Astrocyte of the cerebellum (primary cell): ENCODE data around the gene OCLN.
A peak's percentile ranks its signal among the peaks of the same experiment; 100 is the strongest.
"Not testable (repeated sequence)": the region's sequence is repeated elsewhere in the genome, so short reads cannot be mapped to it uniquely, and the experiment has no call there.

ENCODE experiments used
- DNase-seq: peaks from one replicate; pipeline ENCODE4 v3.0.0-alpha.2; 2011; ENCODE audit warnings: low read depth
- H3K4me3 ChIP-seq: 2 replicates; pipeline ENCODE4 v1.5.1; 2011; ENCODE audit warnings: mild to moderate bottlenecking, low read depth, low read length, moderate library complexity
- CTCF ChIP-seq: IDR thresholded peaks from 2 replicates; pipeline ENCODE4 v1.5.1; 2012; ENCODE audit warnings: low read length, low read depth, moderate library complexity, mild to moderate bottlenecking; ENCODE audit errors: missing control alignments
- in situ Hi-C: cut with HindIII; loops from 2 replicates; pipeline ENCODE4 v1.10.0; 2017; ENCODE audit warnings: low sequenced_read_pairs

Gene OCLN

GRCh38 chr5:69477170-69477569, 15.4 kb upstream of the OCLN start:
- in situ Hi-C loops = no loop called here
- DNase-seq = no peak
- H3K4me3 ChIP-seq = no peak overlapping the region

GRCh38 chr5:69478296-69478695, 14.3 kb upstream of the OCLN start:
- H3K4me3 ChIP-seq, DNase-seq, in situ Hi-C loops: not testable (repeated sequence)

More at GRCh38 chr5:69477170-69477569, 15.4 kb upstream of the OCLN start:
- TF ChIP-seq CTCF = no peak

- no peak for TF ChIP-seq CTCF
- in situ Hi-C loops = no loop called here
Observed at GRCh38 chr5:69484891-69485290, 7.7 kb upstream of the OCLN start.

GRCh38 chr5:69485471-69485870, 7.1 kb upstream of the OCLN start:
- no peak for TF ChIP-seq CTCF
- H3K4me3 ChIP-seq = no peak overlapping the region
- DNase-seq = no peak
- in situ Hi-C loops = no loop called here

More at GRCh38 chr5:69484891-69485290, 7.7 kb upstream of the OCLN start:
- no peak for DNase-seq
- H3K4me3 ChIP-seq = no peak overlapping the region

- H3K4me3 ChIP-seq = no peak overlapping the region
- in situ Hi-C loops = no loop called here
- no peak for DNase-seq
- no peak for TF ChIP-seq CTCF
Observed at GRCh38 chr5:69489246-69489645, 3.3 kb upstream of the OCLN start.

GRCh38 chr5:69491027-69491426, 1.6 kb upstream of the OCLN start:
- in situ Hi-C loops = no loop called here
- no peak for TF ChIP-seq CTCF
- no peak overlapping the region for H3K4me3 ChIP-seq
- DNase-seq = no peak

GRCh38 chr5:69491838-69492390, 676 bp upstream of the OCLN start:
- no peak for TF ChIP-seq CTCF
- no peak for DNase-seq
- H3K4me3 ChIP-seq = peak overlapping the region; percentile 60
- in situ Hi-C loops = no loop called here
